ENCODE measurements around the gene UNC45A. TPM values are rescaled to one million over a fixed set of nuclear protein-coding genes. Genes with fewer than 3 reads are reported as not detected.

UNC45A gene
- total and polyA plus RNA-seq, 2 experiments from 2014 or later, result 58.6 to 75.8 TPM

GRCh38 chr15:90889313-90889730 lies 45.8 kb upstream of the UNC45A start:
- Histone ChIP-seq H3K36me3 (ENCODE audit: low read depth) (no peaks in the 10 kb centered on the region), H3K4me1 (ENCODE audit: insufficient read depth) (peaks cover 2% of the 10 kb centered on the region; the same call in 1 of the 2 replicates), H3K4me2 (ENCODE audit: unreplicated experiment) (no peak overlapping the region), H3K4me3 (no peak overlapping the region), H4K20me1 (ENCODE audit: insufficient read depth) (no peaks in the 10 kb centered on the region), H3K9me3 (ENCODE audit: low read depth) (no peaks in the 10 kb centered on the region), H2AFZ (no peak overlapping the region), H3K27me3 (replicated peaks; ENCODE audit: insufficient read depth) (no peaks in the 10 kb centered on the region), H3K9me2 (ENCODE audit: insufficient read depth) (no peaks in the 10 kb centered on the region), H3K9ac (no peak overlapping the region), H3K79me2 (ENCODE audit: insufficient read depth) (no peaks in the 10 kb centered on the region), H3F3A (ENCODE audit: insufficient read depth) (0 out of 2 replicates have a peak, but pooled peaks cover 6% of the 10 kb centered on the region), H3K27ac (no peak overlapping the region)
- WGBS, 2 experiments (ENCODE audit: low coverage in 1 of 2, low lambda C conversion rate in 2 of 2, missing lambda C conversion rate in 2 of 2), result 92 to 95% methylated on average over 18 of the region's 18 CpGs
- no peak for TF ChIP-seq EZH2 (IDR thresholded peaks at IDR 0.05; ENCODE audit: insufficient read depth, poor library complexity, severe bottlenecking)
- TF ChIP-seq EZH2phosphoT487 (IDR thresholded peaks at IDR 0.05; ENCODE audit: insufficient read depth, low read depth), result no peak
- no peak for DNase-seq
- in situ Hi-C loops (cut with MboI), result loop anchor here (10.0 to 25.0 kb wide), 2 partner anchors 235 to 577 kb away; no protein-coding TSS in a partner anchor

GRCh38 chr15:90889736-90890456 lies 45.2 kb upstream of the UNC45A start:
- no peaks in the 10 kb centered on the region for H3K9me3 ChIP-seq (ENCODE audit: low read depth)
- in situ Hi-C loops (cut with MboI), result loop anchor here (10.0 to 25.0 kb wide), 2 partner anchors 235 to 578 kb away; no protein-coding TSS in a partner anchor
- H3K4me1 ChIP-seq (ENCODE audit: insufficient read depth), result no peaks in the 10 kb centered on the region
- H4K20me1 ChIP-seq (ENCODE audit: insufficient read depth), result no peaks in the 10 kb centered on the region
- H3K9me2 ChIP-seq (ENCODE audit: insufficient read depth), result no peaks in the 10 kb centered on the region
- no peak overlapping the region for H3K9ac ChIP-seq
- 0 out of 2 replicates have a peak, but pooled peaks cover 6% of the 10 kb centered on the region for H3F3A ChIP-seq (ENCODE audit: insufficient read depth)
- H3K4me2 ChIP-seq (ENCODE audit: unreplicated experiment), result no peak overlapping the region
- H3K36me3 ChIP-seq (ENCODE audit: low read depth), result no peaks in the 10 kb centered on the region
- H3K27ac ChIP-seq, result no peak overlapping the region
- H3K27me3 ChIP-seq (replicated peaks; ENCODE audit: insufficient read depth), result no peaks in the 10 kb centered on the region
- H2AFZ ChIP-seq, result no peak overlapping the region
- DNase-seq, result no peak
- TF ChIP-seq EZH2 (IDR thresholded peaks at IDR 0.05; ENCODE audit: insufficient read depth, poor library complexity, severe bottlenecking) (no peak), EZH2phosphoT487 (IDR thresholded peaks at IDR 0.05; ENCODE audit: insufficient read depth, low read depth) (no peak)
- no peak overlapping the region for H3K4me3 ChIP-seq
- H3K79me2 ChIP-seq (ENCODE audit: insufficient read depth), result no peaks in the 10 kb centered on the region
- WGBS, 2 experiments (ENCODE audit: low coverage in 1 of 2, low lambda C conversion rate in 2 of 2, missing lambda C conversion rate in 2 of 2), result 92 to 95% methylated on average over 28 to 31 of the region's 31 CpGs

- H3K9ac ChIP-seq, result no peak overlapping the region
- no peak for DNase-seq
- H2AFZ ChIP-seq, result no peak overlapping the region
- 74 to 78% methylated on average over 8 to 12 of the region's 12 CpGs for WGBS, 2 experiments (ENCODE audit: low coverage in 1 of 2, low lambda C conversion rate in 2 of 2, missing lambda C conversion rate in 2 of 2)
- H3K36me3 ChIP-seq (ENCODE audit: low read depth), result no peaks in the 10 kb centered on the region
- H3K4me3 ChIP-seq, result no peak overlapping the region
- no peaks in the 10 kb centered on the region for H3K4me1 ChIP-seq (ENCODE audit: insufficient read depth)
- no peaks in the 10 kb centered on the region for H4K20me1 ChIP-seq (ENCODE audit: insufficient read depth)
- H3K27me3 ChIP-seq (replicated peaks; ENCODE audit: insufficient read depth), result no peaks in the 10 kb centered on the region
- H3K79me2 ChIP-seq (ENCODE audit: insufficient read depth), result no peaks in the 10 kb centered on the region
- no peaks in the 10 kb centered on the region for H3K9me2 ChIP-seq (ENCODE audit: insufficient read depth)
- no peaks in the 10 kb centered on the region for H3F3A ChIP-seq (ENCODE audit: insufficient read depth)
- TF ChIP-seq EZH2 (IDR thresholded peaks at IDR 0.05; ENCODE audit: insufficient read depth, poor library complexity, severe bottlenecking) (no peak), EZH2phosphoT487 (IDR thresholded peaks at IDR 0.05; ENCODE audit: insufficient read depth, low read depth) (no peak)
- H3K9me3 ChIP-seq (ENCODE audit: low read depth), result no peaks in the 10 kb centered on the region
- no peak overlapping the region for H3K4me2 ChIP-seq (ENCODE audit: unreplicated experiment)
- H3K27ac ChIP-seq, result no peak overlapping the region
- in situ Hi-C loops (cut with MboI), result loop anchor here (25.0 kb wide), 1 partner anchor 579 kb away; no protein-coding TSS in a partner anchor
Observed at GRCh38 chr15:90890839-90891238, 44.2 kb upstream of the UNC45A start.

GRCh38 chr15:90891346-90891949 lies 43.6 kb upstream of the UNC45A start:
- Histone ChIP-seq H3K36me3 (ENCODE audit: low read depth) (no peaks in the 10 kb centered on the region), H3K9me3 (ENCODE audit: low read depth) (no peaks in the 10 kb centered on the region), H3K27ac (no peak overlapping the region), H3K9me2 (ENCODE audit: insufficient read depth) (no peaks in the 10 kb centered on the region), H3K4me1 (ENCODE audit: insufficient read depth) (no peaks in the 10 kb centered on the region), H2AFZ (no peak overlapping the region), H3K4me2 (ENCODE audit: unreplicated experiment) (no peak overlapping the region), H3K4me3 (no peak overlapping the region), H3K27me3 (replicated peaks; ENCODE audit: insufficient read depth) (no peaks in the 10 kb centered on the region), H4K20me1 (ENCODE audit: insufficient read depth) (no peaks in the 10 kb centered on the region), H3K79me2 (ENCODE audit: insufficient read depth) (no peaks in the 10 kb centered on the region), H3K9ac (no peak overlapping the region), H3F3A (ENCODE audit: insufficient read depth) (no peaks in the 10 kb centered on the region)
- 87 to 89% methylated on average over 8 of the region's 8 CpGs for WGBS, 2 experiments (ENCODE audit: low coverage in 1 of 2, low lambda C conversion rate in 2 of 2, missing lambda C conversion rate in 2 of 2)
- in situ Hi-C loops (cut with MboI), result loop anchor here (25.0 kb wide), 1 partner anchor 579 kb away; no protein-coding TSS in a partner anchor
- TF ChIP-seq EZH2 (IDR thresholded peaks at IDR 0.05; ENCODE audit: insufficient read depth, poor library complexity, severe bottlenecking), result no peak
- TF ChIP-seq EZH2phosphoT487 (IDR thresholded peaks at IDR 0.05; ENCODE audit: insufficient read depth, low read depth), result no peak
- DNase-seq, result no peak
